Prostate gland (tissue), 2 donors: ENCODE data around the gene AGPAT2.

Experiments
- CTCF ChIP-seq, 4 experiments: fragments of 200-600 bp in 2 of 4; fragments of 450-650 bp in 2 of 4; sonication (generic) in 2 of 4; IDR thresholded peaks; 1 replicate in 3 of 4; 2 replicates in 1 of 4; pipeline ENCODE4 v1.5.1; 2016 to 2019; ENCODE audit warnings: antibody characterized with exemption in 4 of 4, mild to moderate bottlenecking in 2 of 4, moderate library complexity in 2 of 4
- POLR2A ChIP-seq: fragments of 450-650 bp; IDR thresholded peaks from one replicate; pipeline ENCODE4 v1.6.1; 2016; ENCODE audit warnings: antibody characterized with exemption, mild to moderate bottlenecking

DNA sequence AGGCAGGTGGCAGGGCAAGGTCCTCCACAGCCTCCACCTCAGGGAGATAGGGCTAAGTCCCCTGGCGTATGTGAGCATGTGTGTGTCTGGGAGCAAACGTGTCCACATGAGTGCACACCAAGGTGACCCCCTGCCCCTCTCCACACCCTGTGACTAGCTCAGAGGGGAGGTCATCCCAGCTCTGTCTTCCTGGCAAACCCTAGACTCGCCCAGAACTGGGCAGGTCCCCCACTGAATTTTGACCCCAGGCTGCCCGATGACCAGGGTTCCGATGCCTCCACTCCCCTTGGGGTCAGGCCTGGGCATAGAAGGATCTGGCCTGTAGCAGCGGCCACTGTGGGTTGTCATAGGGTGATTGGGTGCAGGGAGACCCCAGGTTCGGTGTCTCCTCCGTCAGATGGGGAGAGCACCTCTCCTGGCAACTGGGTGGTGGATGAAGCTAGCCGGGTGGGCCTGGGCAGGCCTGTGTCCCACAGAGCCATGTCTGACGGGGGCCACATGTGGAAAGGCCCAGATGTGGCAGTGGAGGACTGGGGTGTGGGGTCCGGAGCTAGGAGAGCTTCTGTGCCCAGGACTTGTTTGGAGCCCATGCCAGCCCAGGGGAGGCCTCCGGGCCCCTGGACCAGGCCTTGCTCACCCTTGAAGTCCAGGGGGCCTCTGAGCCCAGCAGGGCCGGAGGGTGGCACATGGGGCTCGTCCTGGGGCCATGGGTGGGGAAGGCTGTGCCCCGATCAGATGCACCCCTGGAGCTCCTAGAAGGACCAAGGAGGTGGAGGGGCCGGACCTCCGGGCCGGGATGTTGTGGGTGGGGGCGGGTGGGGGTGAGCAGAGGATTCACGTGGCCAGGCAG is 31.3 kb upstream of the AGPAT2 start:
- TF ChIP-seq CTCF (IDR thresholded peaks at IDR 0.05) (no peak), POLR2A (no peak)
